Liver (tissue), 9 donors: Measurements from ENCODE around the gene TRAPPC10. TPM values are rescaled to one million over a fixed set of nuclear protein-coding genes. Genes with fewer than 3 reads are reported as not detected.
A peak's percentile ranks its signal among the peaks of the same experiment; 100 is the strongest.

Experiments
- DNase-seq: peaks from one replicate; pipeline ENCODE4 v3.0.0-alpha.2; 2017; ENCODE audit warnings: low spot score
- H3K27ac ChIP-seq, 2 donors: one replicate each; pipeline ENCODE4 v1.7.0; 2013; ENCODE audit warnings: inconsistent platforms in 2 of 2, low read length in 2 of 2, control low read depth in 1 of 2, low read depth in 1 of 2, mild to moderate bottlenecking in 1 of 2
- H3K27me3 ChIP-seq, 4 donors: one replicate each; pipeline versions ENCODE4 v1.6.1 to v1.7.0; 2013; ENCODE audit warnings: low read length in 3 of 4, inconsistent platforms in 1 of 4, mild to moderate bottlenecking in 1 of 4, moderate library complexity in 1 of 4; ENCODE audit not compliant: control insufficient read depth in 4 of 4, insufficient read depth in 4 of 4
- H3K36me3 ChIP-seq, 4 donors: one replicate each; pipeline versions ENCODE4 v1.6.1 to v1.7.0; 2013; ENCODE audit warnings: low read length in 3 of 4, mild to moderate bottlenecking in 3 of 4, low read depth in 1 of 4, moderate library complexity in 1 of 4; ENCODE audit not compliant: control insufficient read depth in 4 of 4, insufficient read depth in 3 of 4
- H3K4me1 ChIP-seq, 4 donors: one replicate each; pipeline versions ENCODE4 v1.6.1 to v1.7.0; 2013; ENCODE audit warnings: low read length in 3 of 4, mild to moderate bottlenecking in 3 of 4, moderate library complexity in 1 of 4; ENCODE audit not compliant: control insufficient read depth in 4 of 4, insufficient read depth in 4 of 4
- H3K4me3 ChIP-seq, 3 donors: one replicate each; pipeline versions ENCODE4 v1.6.1 to v1.7.0; 2013; ENCODE audit warnings: low read length in 3 of 3, control low read depth in 1 of 3, low read depth in 1 of 3, mild to moderate bottlenecking in 1 of 3
- H3K9ac ChIP-seq, 2 donors: one replicate each; pipeline ENCODE4 v1.7.0; 2013; ENCODE audit warnings: low read length in 2 of 2, mild to moderate bottlenecking in 2 of 2, moderate library complexity in 2 of 2, control low read depth in 1 of 2, low read depth in 1 of 2
- H3K9me3 ChIP-seq, 4 donors: one replicate each; pipeline versions ENCODE4 v1.6.1 to v1.7.0; 2013; ENCODE audit warnings: low read length in 3 of 4; ENCODE audit not compliant: control insufficient read depth in 4 of 4
- EGR1 ChIP-seq, 2 donors: IDR thresholded peaks; 2 replicates each; pipeline ENCODE4 v1.6.1; 2016 to 2018; ENCODE audit warnings: antibody characterized with exemption in 2 of 2, low read depth in 2 of 2
- FOXA1 ChIP-seq: IDR thresholded peaks from 2 replicates; pipeline ENCODE4 v1.6.1; 2016; ENCODE audit warnings: antibody characterized with exemption
- FOXA2 ChIP-seq: IDR thresholded peaks from 2 replicates; pipeline ENCODE4 v1.6.1; 2016; ENCODE audit warnings: antibody characterized with exemption
- JUND ChIP-seq, 2 donors: IDR thresholded peaks; 2 replicates each; pipeline ENCODE4 v1.6.1; 2016; ENCODE audit warnings: antibody characterized with exemption in 2 of 2
- RAD21 ChIP-seq, 2 donors: IDR thresholded peaks; 2 replicates each; pipeline ENCODE4 v1.6.1; 2016; ENCODE audit warnings: antibody characterized with exemption in 2 of 2, mild to moderate bottlenecking in 2 of 2
- RXRA ChIP-seq, 2 donors: IDR thresholded peaks; 2 replicates each; pipeline ENCODE4 v1.6.1; 2017 to 2018; ENCODE audit warnings: antibody characterized with exemption in 2 of 2, mild to moderate bottlenecking in 1 of 2
- SP1 ChIP-seq: IDR thresholded peaks from 2 replicates; pipeline ENCODE4 v1.6.1; 2018; ENCODE audit warnings: antibody characterized with exemption, mild to moderate bottlenecking
- TAF1 ChIP-seq: conservative IDR thresholded peaks from 2 replicates; pipeline ENCODE4 v1.6.1; 2016; ENCODE audit warnings: antibody characterized with exemption, mild to moderate bottlenecking
- YY1 ChIP-seq: IDR thresholded peaks from 2 replicates; pipeline ENCODE4 v1.6.1; 2016; ENCODE audit warnings: antibody characterized with exemption, mild to moderate bottlenecking
- WGBS: extraction: QIAGEN DNeasy Blood & Tissue Kit; methylation state at CpG from one replicate; pipeline ENCODE4 v1.1.7; 2013; 5-methylcytosine and 5-hydroxymethylcytosine counted together
- polyA plus RNA-seq, 2 donors: library from polyadenylated mRNA; stranded (reverse) in 1 of 2; unstranded in 1 of 2; fragments of 200-250 nt in 1 of 2; fragments of >200 nt in 1 of 2; fragmentation: Nextera tagmentation in 1 of 2; extraction: Ambion mirVana in 1 of 2; gene quantifications; one replicate each; pipeline versions ENCODE4 v1.2.1 to v1.2.3, GENCODE V29; 2013 to 2015
- total RNA-seq, 2 donors: library from RNA; depleted of rRNA; stranded (reverse); fragments of >200 nt; gene quantifications; one replicate each; pipeline ENCODE4 v1.2.3, GENCODE V29; 2014
- TF ChIP-seq, protein P1 (sequence below): fragments of 150-350 bp; IDR thresholded peaks from 2 replicates; pipeline ENCODE4 v1.5.1; 2017; ENCODE audit warnings: improper control_type of control experiment, low read depth, low read length; ENCODE audit not compliant: missing input control
- TF ChIP-seq, protein P2 (sequence below): IDR thresholded peaks from 2 replicates; pipeline ENCODE4 v1.6.1; 2016; ENCODE audit warnings: antibody characterized with exemption
- donor health status: healthy.
- donor health status: healthy.
- donor health status: healthy.
- donor health status: healthy.
- donor health status: healthy.

TRAPPC10 gene
- total and polyA plus RNA-seq, 4 donors = 4.9 to 24.9 (median 11.9) TPM

DNA sequence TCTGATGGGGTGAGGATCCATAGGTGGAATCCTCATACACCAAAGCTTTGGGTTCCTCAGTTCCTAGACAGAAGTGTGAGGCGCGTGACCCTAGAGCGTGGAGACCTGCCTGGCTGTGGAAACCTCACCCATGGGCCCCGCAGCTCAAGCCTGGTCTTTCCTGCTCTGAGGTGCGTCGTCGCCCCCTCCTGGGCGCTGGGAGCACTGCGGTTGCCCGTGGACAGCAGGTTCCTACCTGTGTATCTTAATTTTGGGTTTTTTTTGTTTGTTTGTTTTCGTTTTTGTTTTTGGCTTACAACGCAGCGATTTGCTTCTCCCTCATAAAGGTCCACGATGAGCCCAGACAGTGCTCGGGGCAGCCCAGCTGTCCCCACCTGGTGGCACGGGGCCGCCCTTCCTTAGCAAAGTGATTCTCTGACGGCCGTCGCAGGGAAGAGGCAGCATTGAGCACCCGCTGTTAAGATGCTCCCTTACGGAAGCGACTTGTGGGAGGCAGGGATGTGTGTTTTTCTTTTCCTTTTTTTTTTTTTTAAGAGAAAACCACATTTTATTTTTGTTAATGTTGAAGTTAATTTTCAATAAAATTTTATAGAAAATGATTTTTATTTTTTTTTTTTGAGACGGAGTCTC lies 36.5 kb upstream of the TRAPPC10 start:
- Histone ChIP-seq H3K4me3 (no peak overlapping the region), H3K27me3 (no peaks in the 10 kb centered on the region), H3K9me3 (no peaks in the 10 kb centered on the region), H3K9ac (no peak overlapping the region), H3K4me1 (peaks cover 0 to 6% (median 2%) of the 10 kb centered on the region in 4 donors), H3K27ac (no peak overlapping the region), H3K36me3 (peaks cover 8 to 31% (median 17%) of the 10 kb centered on the region in 4 donors)
- peak; percentile 88 for DNase-seq
- TF ChIP-seq YY1 (no peak), RXRA (IDR thresholded peaks at IDR 0.05) (peak in 1 of 2 donors; percentile 27), RAD21 (IDR thresholded peaks at IDR 0.05) (peak; percentile 87 to 94)
- TF ChIP-seq, protein P1, sequence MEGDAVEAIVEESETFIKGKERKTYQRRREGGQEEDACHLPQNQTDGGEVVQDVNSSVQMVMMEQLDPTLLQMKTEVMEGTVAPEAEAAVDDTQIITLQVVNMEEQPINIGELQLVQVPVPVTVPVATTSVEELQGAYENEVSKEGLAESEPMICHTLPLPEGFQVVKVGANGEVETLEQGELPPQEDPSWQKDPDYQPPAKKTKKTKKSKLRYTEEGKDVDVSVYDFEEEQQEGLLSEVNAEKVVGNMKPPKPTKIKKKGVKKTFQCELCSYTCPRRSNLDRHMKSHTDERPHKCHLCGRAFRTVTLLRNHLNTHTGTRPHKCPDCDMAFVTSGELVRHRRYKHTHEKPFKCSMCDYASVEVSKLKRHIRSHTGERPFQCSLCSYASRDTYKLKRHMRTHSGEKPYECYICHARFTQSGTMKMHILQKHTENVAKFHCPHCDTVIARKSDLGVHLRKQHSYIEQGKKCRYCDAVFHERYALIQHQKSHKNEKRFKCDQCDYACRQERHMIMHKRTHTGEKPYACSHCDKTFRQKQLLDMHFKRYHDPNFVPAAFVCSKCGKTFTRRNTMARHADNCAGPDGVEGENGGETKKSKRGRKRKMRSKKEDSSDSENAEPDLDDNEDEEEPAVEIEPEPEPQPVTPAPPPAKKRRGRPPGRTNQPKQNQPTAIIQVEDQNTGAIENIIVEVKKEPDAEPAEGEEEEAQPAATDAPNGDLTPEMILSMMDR = peak; percentile 91
- WGBS = 38% methylated on average over 24 of the region's 24 CpGs

DNA sequence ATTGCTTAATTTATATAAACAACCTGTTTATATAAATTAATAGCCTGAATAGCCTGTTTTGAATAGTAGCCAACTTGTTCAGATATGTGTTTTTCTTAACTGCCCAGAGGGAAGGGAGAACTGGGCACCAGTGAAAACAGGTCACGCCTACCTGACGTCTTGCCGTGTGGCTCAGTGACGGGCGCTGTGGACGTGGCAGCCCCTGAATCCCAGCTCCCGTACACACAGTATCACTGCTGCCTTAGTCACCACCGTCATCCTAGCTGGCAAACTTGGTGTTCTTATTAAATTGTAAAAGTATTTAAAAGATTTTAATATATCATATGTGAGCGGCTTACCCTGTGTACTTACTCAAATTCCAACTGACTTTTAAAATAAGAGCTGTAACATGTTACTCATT lies 35.4 kb upstream of the TRAPPC10 start:
- no peak for DNase-seq
- WGBS = 93% methylated on average over 9 of the region's 9 CpGs
- no peak overlapping the region for H3K27ac ChIP-seq
- no peaks in the 10 kb centered on the region for H3K27me3 ChIP-seq
- H3K9me3 ChIP-seq = no peaks in the 10 kb centered on the region
- H3K36me3 ChIP-seq = peaks cover 14 to 40% (median 23%) of the 10 kb centered on the region in 4 donors
- H3K4me1 ChIP-seq = no peaks in the 10 kb centered on the region
- H3K9ac ChIP-seq = no peak overlapping the region
- H3K4me3 ChIP-seq = no peak overlapping the region
- no peak for TF ChIP-seq TAF1
- TF ChIP-seq, protein P2, sequence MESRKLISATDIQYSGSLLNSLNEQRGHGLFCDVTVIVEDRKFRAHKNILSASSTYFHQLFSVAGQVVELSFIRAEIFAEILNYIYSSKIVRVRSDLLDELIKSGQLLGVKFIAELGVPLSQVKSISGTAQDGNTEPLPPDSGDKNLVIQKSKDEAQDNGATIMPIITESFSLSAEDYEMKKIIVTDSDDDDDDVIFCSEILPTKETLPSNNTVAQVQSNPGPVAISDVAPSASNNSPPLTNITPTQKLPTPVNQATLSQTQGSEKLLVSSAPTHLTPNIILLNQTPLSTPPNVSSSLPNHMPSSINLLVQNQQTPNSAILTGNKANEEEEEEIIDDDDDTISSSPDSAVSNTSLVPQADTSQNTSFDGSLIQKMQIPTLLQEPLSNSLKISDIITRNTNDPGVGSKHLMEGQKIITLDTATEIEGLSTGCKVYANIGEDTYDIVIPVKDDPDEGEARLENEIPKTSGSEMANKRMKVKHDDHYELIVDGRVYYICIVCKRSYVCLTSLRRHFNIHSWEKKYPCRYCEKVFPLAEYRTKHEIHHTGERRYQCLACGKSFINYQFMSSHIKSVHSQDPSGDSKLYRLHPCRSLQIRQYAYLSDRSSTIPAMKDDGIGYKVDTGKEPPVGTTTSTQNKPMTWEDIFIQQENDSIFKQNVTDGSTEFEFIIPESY = no peak
- TF ChIP-seq SP1 = no peak
- TF ChIP-seq FOXA1 = no peak
- no peak for TF ChIP-seq EGR1 (IDR thresholded peaks at IDR 0.05; ENCODE audit: low read depth in 2 of 2)
- TF ChIP-seq JUND (IDR thresholded peaks at IDR 0.05) = no peak
- no peak for TF ChIP-seq FOXA2
- no peak for TF ChIP-seq RXRA (IDR thresholded peaks at IDR 0.05)

DNA sequence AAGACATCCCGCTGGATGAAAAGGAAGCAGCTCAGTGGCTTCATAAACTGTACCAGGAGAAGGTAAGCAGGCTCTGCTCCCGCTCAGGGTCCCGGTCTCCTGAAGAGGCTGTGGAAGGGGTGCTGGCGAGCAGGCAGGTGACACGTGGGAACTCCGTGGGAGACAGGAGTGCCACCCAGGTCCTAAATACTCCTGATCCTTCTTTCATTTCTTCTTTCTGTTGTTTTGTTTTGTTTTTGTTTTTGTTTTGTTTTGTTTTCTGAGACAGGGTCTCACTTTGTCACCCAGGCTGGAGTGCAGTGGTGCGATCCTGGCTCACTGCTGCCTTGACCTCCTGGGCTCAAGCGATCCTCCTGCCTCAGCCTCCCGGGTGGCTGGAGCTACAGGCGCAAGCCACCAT lies 34.0 kb upstream of the TRAPPC10 start:
- TF ChIP-seq, protein P2 = no peak
- TF ChIP-seq FOXA1 = no peak
- 97% methylated on average over 10 of the region's 10 CpGs for WGBS
- H3K9ac ChIP-seq = no peak overlapping the region
- no peak overlapping the region for H3K27ac ChIP-seq
- H3K4me3 ChIP-seq = no peak overlapping the region
- H3K27me3 ChIP-seq = no peaks in the 10 kb centered on the region
- no peak for DNase-seq
- H3K4me1 ChIP-seq = no peaks in the 10 kb centered on the region
- H3K9me3 ChIP-seq = no peaks in the 10 kb centered on the region
- H3K36me3 ChIP-seq = peaks cover 13 to 40% (median 22%) of the 10 kb centered on the region in 4 donors
